WTC11 (cell line): ENCODE results near the gene RPL19. TPM values are rescaled to one million over a fixed set of nuclear protein-coding genes. Genes with fewer than 3 reads are reported as not detected.

Experiments used
- ATAC-seq: fragments of 200-7000 bp; cut with Tn5 transposase; 2 replicates; pipeline ENCODE4 v1.10.0; 2021; ENCODE audit warnings: mild to moderate bottlenecking, moderate library complexity
- CTCF ChIA-PET: fragments of 300-600 bp; sonication (Branson Sonifier 250); formaldehyde crosslinking; loops from one replicate; lab custom pipeline; 2021; ENCODE audit warnings: antibody characterized with exemption; lab: Charles Lee
- POLR2A ChIA-PET: fragments of 350-600 bp; sonication (Branson Sonifier 250); formaldehyde crosslinking; loops from one replicate; lab custom pipeline; 2021; ENCODE audit warnings: antibody characterized with exemption; lab: Charles Lee
- DNase-seq: peaks from one replicate; pipeline ENCODE4 v3.0.0; 2021; ENCODE audit warnings: low spot score
- H3K27ac Mint-ChIP-seq: 2 replicates; pipeline ENCODE4 v1.8.0; 2021; ENCODE audit warnings: mixed read lengths
- H3K27me3 Mint-ChIP-seq: 2 replicates; pipeline ENCODE4 v1.8.0; 2021; ENCODE audit warnings: low read depth, mild to moderate bottlenecking, moderate library complexity, mixed read lengths
- H3K36me3 Mint-ChIP-seq: 2 replicates; pipeline ENCODE4 v1.8.0; 2021; ENCODE audit warnings: mixed read lengths
- H3K4me1 Mint-ChIP-seq: 2 replicates; pipeline ENCODE4 v1.8.0; 2022; ENCODE audit warnings: mixed read lengths
- H3K4me3 Mint-ChIP-seq: 2 replicates; pipeline ENCODE4 v1.8.0; 2021; ENCODE audit warnings: mild to moderate bottlenecking, moderate library complexity, mixed read lengths
- H3K9me3 Mint-ChIP-seq: 2 replicates; pipeline ENCODE4 v1.8.0; 2021; ENCODE audit warnings: mixed read lengths
- ATF6 ChIP-seq: sonication (generic); formaldehyde crosslinking; IDR thresholded peaks from 2 replicates; pipeline ENCODE4 v1.8.1; 2023; ENCODE audit warnings: mild to moderate bottlenecking, missing genetic modification reagents
- CREB1 ChIP-seq: sonication (generic); formaldehyde crosslinking; IDR thresholded peaks from 2 replicates; pipeline ENCODE4 v1.8.0; 2023; ENCODE audit warnings: mild to moderate bottlenecking, missing genetic modification reagents
- ELF4 ChIP-seq: sonication (generic); formaldehyde crosslinking; IDR thresholded peaks from 2 replicates; pipeline ENCODE4 v1.8.1; 2022; ENCODE audit warnings: low read depth, mild to moderate bottlenecking, moderate library complexity, missing genetic modification reagents
- ETV6 ChIP-seq: sonication (generic); formaldehyde crosslinking; IDR thresholded peaks from 2 replicates; pipeline ENCODE4 v1.8.1; 2022; ENCODE audit warnings: mild to moderate bottlenecking, missing genetic modification reagents
- NFE2L1 ChIP-seq: sonication (generic); formaldehyde crosslinking; IDR thresholded peaks from 2 replicates; pipeline ENCODE4 v1.8.1; 2023; ENCODE audit warnings: missing genetic modification reagents
- NR1H2 ChIP-seq: sonication (generic); formaldehyde crosslinking; IDR thresholded peaks from 2 replicates; pipeline ENCODE4 v1.9.0; 2021; ENCODE audit warnings: mild to moderate bottlenecking, moderate library complexity, missing genetic modification reagents
- PRDM15 ChIP-seq: sonication (generic); formaldehyde crosslinking; IDR thresholded peaks from 2 replicates; pipeline ENCODE4 v1.8.0; 2022; ENCODE audit warnings: missing genetic modification reagents
- PREB ChIP-seq: sonication (generic); formaldehyde crosslinking; IDR thresholded peaks from 2 replicates; pipeline ENCODE4 v1.8.1; 2022; ENCODE audit warnings: mild to moderate bottlenecking, missing genetic modification reagents, moderate library complexity, borderline replicate concordance
- RELA ChIP-seq: sonication (generic); formaldehyde crosslinking; IDR thresholded peaks from 2 replicates; pipeline ENCODE4 v1.8.1; 2022; ENCODE audit warnings: missing genetic modification reagents, mild to moderate bottlenecking, borderline replicate concordance
- SMAD4 ChIP-seq: sonication (generic); formaldehyde crosslinking; IDR thresholded peaks from 2 replicates; pipeline ENCODE4 v1.8.0; 2022; ENCODE audit warnings: mild to moderate bottlenecking, missing genetic modification reagents
- STAT6 ChIP-seq: sonication (generic); formaldehyde crosslinking; conservative IDR thresholded peaks from 2 replicates; pipeline ENCODE4 v1.8.1; 2023; ENCODE audit warnings: mild to moderate bottlenecking, low read depth, missing genetic modification reagents, moderate library complexity
- ZNF121 ChIP-seq: sonication (generic); formaldehyde crosslinking; IDR thresholded peaks from 2 replicates; pipeline ENCODE4 v1.8.0; 2023; ENCODE audit warnings: missing genetic modification reagents
- ZNF232 ChIP-seq: sonication (generic); formaldehyde crosslinking; IDR thresholded peaks from 2 replicates; pipeline ENCODE4 v1.8.0; 2022; ENCODE audit warnings: mild to moderate bottlenecking, missing genetic modification reagents
- ZNF263 ChIP-seq: sonication (generic); formaldehyde crosslinking; IDR thresholded peaks from 2 replicates; pipeline ENCODE4 v1.8.1; 2022; ENCODE audit warnings: low read depth, mild to moderate bottlenecking, moderate library complexity, missing genetic modification reagents
- ZNF512 ChIP-seq: sonication (generic); formaldehyde crosslinking; IDR thresholded peaks from 2 replicates; pipeline ENCODE4 v1.8.1; 2022; ENCODE audit warnings: missing genetic modification reagents, borderline replicate concordance
- total RNA-seq: library from RNA; stranded (reverse); gene quantifications from 3 replicates; pipeline ENCODE4 v1.2.3, GENCODE V29; 2021
- TF ChIP-seq, protein P1 (sequence below): sonication (generic); formaldehyde crosslinking; IDR thresholded peaks from 2 replicates; pipeline ENCODE4 v1.8.1; 2022; ENCODE audit warnings: low read depth, mild to moderate bottlenecking, moderate library complexity, missing genetic modification reagents, borderline replicate concordance

RPL19 gene
- total RNA-seq, 1 experiment from 2014 or later: 1,970 TPM

- TF ChIP-seq RELA (CRISPR knock-in tag): no peak
- TF ChIP-seq, protein P1, sequence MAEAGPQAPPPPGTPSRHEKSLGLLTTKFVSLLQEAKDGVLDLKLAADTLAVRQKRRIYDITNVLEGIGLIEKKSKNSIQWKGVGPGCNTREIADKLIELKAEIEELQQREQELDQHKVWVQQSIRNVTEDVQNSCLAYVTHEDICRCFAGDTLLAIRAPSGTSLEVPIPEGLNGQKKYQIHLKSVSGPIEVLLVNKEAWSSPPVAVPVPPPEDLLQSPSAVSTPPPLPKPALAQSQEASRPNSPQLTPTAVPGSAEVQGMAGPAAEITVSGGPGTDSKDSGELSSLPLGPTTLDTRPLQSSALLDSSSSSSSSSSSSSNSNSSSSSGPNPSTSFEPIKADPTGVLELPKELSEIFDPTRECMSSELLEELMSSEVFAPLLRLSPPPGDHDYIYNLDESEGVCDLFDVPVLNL (CRISPR knock-in tag): no peak
- TF ChIP-seq CREB1 (CRISPR knock-in tag): no peak
- TF ChIP-seq NFE2L1 (CRISPR knock-in tag): no peak
- no peak for TF ChIP-seq ZNF232 (CRISPR knock-in tag)
- TF ChIP-seq ZNF263 (CRISPR knock-in tag): no peak
- no peak for TF ChIP-seq ATF6 (CRISPR knock-in tag)
- TF ChIP-seq ELF4 (CRISPR knock-in tag): no peak
- no peak for TF ChIP-seq ZNF512 (CRISPR knock-in tag)
- no peak for TF ChIP-seq NR1H2 (CRISPR knock-in tag)
- TF ChIP-seq PREB (CRISPR knock-in tag): no peak
Measured at GRCh38 chr17:39156491-39156890, 43.6 kb upstream of the RPL19 start (continued).

DNA sequence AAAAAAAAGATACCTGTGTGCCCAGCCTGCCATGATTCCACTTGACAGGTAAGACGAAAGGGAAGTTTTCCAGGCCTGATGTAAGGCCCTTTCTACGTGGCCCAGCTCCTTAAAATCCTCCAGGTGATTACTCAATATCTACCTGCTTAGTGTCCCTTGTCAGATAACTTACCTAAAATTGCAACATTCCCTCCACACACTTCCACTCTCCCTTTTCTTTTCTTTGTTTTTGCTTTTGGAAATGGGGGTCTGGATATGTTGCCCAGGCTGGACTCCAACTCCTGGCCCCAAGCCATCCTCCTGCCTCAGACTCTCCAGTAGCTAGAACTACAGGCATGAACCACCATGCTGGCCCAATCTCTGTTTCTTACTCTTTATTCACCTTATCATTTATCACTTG lies 41.5 kb upstream of the RPL19 start:
- TF ChIP-seq PRDM15 (CRISPR knock-in tag): no peak
- TF ChIP-seq ZNF121: peak; percentile 77
- Mint-ChIP-seq H3K4me3 (no peak overlapping the region), H3K9me3 (no peaks in the 10 kb centered on the region), H3K36me3 (0 out of 2 replicates have a peak, but pooled peaks cover 2% of the 10 kb centered on the region), H3K27me3 (peaks cover 8% of the 10 kb centered on the region), H3K27ac (no peak overlapping the region), H3K4me1 (peaks cover 9% of the 10 kb centered on the region)
- no peak for ATAC-seq
- POLR2A ChIA-PET: interaction anchor here (0.7 kb wide), 1 partner anchor 1199 kb away, joined by 4 read pairs; no protein-coding TSS in a partner anchor
- DNase-seq: no peak
- CTCF ChIA-PET: interaction anchor here (0.7 to 1.8 kb wide), 4 partner anchors 16 to 191 kb away, joined by 3 to 12 read pairs (median 4); partner anchors contain the start of gene FBXO47

GRCh38 chr17:39161962-39162361 lies 38.1 kb upstream of the RPL19 start:
- POLR2A ChIA-PET: no interaction called here
- TF ChIP-seq STAT6 (no peak), ETV6 (CRISPR knock-in tag) (no peak), SMAD4 (CRISPR knock-in tag) (no peak)
- Mint-ChIP-seq H3K27me3 (peaks cover 32% of the 10 kb centered on the region), H3K9me3 (no peaks in the 10 kb centered on the region), H3K27ac (no peak overlapping the region), H3K4me3 (no peak overlapping the region), H3K36me3 (no peaks in the 10 kb centered on the region), H3K4me1 (peaks cover 17% of the 10 kb centered on the region)
- no peak for ATAC-seq
- DNase-seq: no peak
- CTCF ChIA-PET: interaction anchor here (1.0 to 7.0 kb wide), 3 partner anchors 12 to 82 kb away, joined by 3 to 284 read pairs (median 3); no protein-coding TSS in a partner anchor
